ENCODE results near the gene PTPN1.
A peak's percentile ranks its signal among the peaks of the same experiment; 100 is the strongest.
"Not testable (repeated sequence)": the region's sequence is repeated elsewhere in the genome, so short reads cannot be mapped to it uniquely, and the experiment has no call there.

Gene PTPN1

DNA sequence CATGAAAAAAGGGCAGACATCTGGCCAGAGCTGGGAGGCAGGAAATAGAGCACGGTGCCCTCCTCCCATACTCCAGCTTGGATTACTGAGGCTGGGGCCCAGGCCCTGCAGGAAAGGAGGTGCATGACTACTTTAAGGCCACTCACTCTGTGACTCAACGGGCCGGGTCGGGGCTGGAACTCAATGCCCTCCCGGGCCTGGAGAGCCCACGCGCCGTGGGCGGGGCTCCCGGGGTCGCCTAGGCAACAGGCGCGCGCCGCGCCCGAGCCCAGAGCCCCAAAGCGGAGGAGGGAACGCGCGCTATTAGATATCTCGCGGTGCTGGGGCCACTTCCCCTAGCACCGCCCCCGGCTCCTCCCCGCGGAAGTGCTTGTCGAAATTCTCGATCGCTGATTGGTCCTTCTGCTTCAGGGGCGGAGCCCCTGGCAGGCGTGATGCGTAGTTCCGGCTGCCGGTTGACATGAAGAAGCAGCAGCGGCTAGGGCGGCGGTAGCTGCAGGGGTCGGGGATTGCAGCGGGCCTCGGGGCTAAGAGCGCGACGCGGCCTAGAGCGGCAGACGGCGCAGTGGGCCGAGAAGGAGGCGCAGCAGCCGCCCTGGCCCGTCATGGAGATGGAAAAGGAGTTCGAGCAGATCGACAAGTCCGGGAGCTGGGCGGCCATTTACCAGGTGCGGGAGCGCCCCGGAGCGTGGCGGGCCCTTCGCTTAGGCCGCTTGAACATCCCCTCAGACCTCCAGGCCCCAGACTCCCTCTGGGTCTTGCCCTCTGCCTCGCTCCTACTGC, at the start of gene PTPN1:
PTPN1 (plus strand) TSS at position 461 of the 783 bp plus-strand sequence; CDS start at position 606, 145 bp downstream.
- peak; percentile 96 for DNase-seq

DNA sequence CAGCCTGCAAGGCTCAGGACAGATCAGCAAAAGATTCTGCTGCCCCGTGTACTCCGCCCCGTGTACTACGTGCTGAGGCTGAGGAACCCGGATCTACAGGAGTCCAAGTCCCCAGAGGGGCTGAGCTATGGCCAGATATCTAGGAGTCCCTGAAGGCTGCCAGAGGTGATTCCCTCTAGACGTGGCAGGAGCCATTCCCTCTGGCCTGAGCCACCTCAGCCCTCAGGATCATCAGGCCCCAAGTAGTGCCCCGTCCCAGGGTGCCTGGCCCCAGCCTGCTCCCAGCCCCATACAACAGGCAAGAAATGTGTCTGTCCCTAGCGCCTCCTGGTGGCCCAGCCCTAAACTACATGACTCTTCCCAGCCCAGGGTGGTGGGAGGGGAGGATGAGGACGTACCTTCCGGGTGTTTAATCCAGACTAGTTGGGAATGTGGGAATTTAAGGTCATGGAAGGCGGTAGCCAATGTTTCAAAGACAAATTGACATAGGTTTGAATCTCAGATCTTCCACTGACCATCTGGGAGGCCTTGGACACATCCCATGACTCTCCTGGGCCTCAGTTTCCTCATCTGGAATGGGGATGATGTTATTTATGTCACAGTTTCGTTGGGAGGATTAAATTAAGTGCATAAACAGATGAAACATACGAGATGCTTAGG, 49.4 kb upstream of the PTPN1 start:
- no peak for DNase-seq

DNA sequence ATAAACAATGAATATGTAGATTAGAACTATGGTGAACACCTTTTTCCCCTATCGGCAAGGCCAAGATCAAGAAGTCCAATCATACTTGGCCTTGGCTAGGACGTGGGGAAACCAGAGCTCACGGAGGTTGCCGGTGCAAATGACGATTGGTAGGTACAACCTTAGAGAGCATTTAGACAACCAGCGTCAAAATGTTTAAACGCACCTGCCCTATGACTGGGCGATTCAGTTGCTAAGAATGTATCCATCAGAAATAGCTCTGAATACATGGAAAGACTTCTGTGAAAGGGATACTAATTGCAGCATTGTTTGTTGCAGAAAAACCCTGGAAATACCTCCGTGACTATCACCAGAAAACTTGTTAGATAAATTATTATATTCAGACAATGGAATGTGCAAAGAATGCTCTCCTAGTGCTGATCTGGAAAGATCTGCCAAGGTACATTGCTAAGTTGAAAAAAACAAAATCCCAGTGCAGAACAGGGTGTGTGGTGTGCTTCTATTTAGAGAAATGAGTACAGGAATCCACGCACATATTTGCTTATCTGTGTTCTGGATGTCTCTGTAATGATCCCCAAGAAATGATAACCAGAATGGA, 48.0 kb upstream of the PTPN1 start:
- no peak for DNase-seq

DNA sequence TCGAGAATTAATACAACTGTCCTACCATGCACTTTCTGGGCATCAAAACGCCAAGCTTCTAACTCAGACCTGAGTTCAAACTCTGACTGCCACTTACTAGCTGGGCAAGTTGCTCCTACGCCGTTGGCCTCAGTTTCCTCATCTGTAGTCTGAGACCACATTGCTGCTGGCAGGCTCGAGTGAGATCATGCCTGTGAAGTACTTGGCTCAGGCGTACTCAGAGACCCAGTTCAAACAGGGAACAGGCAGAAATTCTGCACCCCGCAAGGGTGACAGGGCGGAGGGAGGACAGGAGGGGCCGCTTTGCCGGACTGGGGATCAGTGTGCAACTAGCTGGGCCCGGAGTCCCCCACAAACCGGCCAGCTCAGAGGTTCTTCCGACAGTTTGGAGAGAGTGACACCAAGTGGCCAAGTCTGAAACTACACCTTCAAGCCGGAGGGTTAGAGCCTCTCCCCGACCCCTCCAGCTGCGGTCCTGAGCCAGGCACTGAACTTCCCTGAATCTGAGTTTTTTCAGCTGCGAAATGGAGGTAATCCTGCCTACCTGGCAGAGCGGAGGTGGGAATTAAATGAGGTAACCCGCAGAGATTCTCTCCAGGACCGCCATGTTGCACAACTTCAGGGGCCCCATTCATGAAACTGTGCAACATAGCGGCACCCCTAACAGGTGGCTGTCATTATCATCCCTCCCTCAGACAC, 46.0 kb upstream of the PTPN1 start:
- DNase-seq, result peak; percentile 27

DNA sequence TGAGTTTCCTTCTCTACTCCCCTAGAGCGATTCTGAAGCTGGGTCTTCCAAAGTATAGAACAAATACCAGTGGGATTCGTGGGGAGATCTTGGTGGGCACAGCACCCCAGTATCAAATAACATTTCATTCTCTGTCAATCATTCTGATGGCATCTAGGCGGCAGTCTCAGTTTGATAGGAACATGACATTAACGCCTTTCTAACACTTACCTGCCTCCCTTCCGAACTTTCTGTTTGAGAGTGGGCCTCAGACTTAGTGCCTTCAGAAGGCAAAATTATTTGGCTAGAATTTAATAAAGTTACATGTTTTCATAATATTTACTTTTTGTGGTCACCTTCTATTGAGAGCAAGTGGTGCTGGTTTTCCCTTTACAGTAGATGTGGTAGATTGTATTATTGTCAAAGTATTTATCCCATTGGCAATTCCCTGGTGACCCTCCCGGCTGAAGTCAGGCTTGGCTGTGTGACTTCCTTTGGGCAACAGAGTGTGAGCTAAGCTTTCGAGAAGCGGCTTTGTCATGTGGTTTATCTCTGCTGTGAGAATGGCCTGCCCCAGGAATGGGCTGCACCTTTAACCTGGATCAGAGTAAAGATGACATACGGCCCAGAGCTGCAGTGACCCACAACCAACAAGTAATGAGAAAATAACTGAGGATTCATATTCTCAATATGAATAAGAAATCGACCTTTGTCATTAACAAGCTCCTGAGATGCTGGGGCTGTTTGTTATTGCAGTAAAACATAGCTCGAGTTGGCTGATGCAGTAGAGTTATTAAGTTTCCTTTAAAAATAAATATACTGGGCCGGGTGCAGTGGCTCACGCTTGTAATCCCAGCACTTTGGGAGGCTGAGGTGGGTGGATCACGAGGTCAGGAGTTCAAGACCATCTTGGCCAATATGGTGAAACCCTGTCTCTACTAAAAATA, 45.2 kb upstream of the PTPN1 start:
- no peak for DNase-seq

DNA sequence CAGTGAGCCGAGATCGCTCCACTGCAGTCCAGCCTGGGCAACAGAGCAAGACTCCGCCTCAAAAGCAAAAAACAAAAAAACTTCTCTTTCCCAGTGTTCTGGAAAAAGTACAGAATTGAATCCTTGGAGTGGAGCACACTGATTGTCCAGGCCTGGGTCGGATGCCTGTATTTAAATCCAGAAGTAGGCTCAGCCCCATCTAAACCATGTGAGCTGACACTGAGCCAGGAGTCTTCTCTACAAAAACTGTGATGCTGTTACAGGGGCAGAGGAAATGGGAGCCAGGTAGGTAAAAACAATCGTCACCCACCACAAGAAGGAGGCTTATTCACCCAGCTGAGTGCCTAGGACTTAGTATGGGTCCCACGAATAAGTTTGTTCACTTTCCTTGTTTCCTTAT, 43.0 kb upstream of the PTPN1 start:
- DNase-seq, result no peak

DNA sequence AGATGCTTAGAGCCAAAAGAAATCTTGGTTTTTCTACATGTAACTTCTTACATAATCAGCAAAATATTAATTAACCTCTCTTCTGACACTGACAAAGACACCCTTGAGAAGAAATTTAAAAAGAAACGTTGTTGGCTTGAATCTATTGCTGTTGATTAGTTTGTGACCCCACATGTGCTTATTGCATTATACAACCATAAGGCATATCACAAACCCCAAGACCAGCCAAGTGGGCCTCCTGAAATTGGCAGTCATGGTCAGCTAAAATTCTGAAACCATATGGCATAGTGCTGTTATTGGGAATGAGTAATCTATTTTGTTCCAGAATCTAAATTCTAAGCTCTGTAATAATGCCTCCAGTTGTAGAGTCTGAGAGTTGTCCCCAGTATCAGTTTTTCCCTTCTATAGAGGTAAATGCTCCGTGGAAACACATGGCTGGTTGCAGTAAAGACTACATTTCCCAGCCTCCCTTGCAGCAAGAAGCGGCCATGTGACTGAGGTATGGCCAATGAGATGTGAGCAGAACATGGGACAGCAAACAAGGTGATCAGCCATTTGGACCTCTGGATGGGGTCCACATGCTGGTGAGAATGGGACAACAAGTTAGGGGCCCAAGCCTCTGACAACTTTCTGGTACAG, 42.3 kb upstream of the PTPN1 start:
- DNase-seq, result no peak

DNA sequence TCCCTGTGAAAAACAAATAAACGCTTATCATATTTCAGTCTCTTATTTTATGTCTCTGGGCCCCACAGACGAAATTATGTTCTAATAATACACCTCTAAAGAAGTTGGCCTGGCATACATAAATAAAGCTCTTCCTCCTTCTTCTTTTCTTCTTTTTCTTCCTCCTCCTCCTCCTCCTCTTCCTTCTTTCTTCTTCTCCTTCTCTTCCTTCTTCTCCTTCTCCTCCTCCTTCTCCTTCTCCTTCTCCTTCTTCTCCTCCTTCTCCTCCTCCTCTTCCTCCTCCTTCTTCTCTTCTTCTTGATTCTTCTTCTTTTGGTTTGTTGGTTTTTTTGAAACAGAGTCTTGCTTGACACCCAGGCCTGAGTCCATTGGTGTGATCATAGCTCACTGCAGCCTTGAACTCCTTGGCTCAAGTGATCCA, 41.8 kb upstream of the PTPN1 start:
- no peak for DNase-seq

DNA sequence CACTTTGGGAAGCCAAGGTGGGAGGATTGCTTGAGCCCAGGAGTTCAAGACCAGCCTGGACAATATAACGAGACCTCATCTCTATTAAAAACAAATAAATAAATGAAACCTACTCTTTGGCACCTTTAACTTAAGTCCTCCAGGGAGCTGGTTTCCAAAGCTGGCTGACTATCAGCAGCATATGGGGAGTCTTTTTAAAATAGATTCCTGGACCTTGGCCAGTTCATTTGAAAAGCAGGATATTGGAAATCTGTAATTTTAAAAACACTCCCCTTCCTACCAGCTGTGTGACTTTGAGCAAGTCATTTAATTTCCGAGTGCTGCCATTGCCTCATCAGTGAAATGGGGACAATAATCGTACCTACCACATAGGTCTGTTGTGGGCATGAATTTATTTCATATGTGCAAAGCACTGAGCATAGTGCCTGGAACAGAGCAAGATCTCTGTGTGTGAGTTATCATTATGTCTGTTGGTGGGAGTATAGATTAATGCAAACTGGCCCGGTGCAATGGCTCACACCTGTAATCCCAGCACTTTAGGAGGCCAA, 40.9 kb upstream of the PTPN1 start:
- no peak for DNase-seq

DNA sequence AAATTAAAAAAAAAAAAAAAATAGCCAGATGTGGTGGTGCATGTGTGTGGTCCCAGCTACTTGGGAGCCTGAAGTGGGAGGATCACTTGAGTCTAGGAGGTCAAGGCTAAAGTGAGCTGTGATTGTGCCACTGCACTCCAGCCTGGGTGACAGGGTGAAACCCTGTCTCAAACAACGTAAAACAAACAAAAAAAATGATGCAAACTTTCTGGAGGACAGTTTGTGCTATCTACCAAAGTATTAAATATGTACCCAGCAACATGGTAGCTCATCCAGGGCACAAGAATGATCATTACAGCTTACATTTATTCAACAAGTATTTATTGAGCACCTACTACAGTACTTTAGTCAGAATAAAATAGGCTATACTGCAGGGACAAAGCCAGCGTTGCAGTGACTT, 40.4 kb upstream of the PTPN1 start:
- DNase-seq, result no peak

DNA sequence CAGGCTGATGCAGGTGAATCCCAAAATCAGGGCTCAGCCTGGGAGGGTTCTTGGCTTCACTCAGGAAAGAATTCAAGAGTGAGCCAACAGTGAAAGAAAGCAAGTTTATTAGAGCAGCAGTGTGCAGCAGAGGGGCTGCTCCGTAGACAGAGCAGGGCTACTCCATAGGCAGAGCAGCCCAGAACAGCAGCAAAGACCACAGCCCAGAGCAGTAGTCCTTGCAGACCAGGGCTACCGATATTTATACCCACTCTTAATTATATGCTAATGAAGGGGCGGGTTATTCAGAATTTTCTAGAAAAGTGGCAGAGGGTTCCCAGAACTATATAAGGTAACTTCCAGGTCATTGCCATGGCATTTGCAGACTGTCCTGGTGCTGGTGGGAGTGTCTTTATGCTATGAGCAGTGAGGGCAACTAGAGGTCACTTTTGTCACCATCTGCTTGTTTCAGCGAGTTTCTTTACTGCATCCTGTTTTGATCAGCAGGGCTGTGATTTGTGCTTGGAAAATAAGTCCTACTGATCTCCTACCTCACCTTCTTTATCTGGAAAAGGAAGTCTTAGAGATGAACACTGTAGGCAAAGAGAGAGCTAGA, 39.8 kb upstream of the PTPN1 start:
- DNase-seq, result no peak

DNA sequence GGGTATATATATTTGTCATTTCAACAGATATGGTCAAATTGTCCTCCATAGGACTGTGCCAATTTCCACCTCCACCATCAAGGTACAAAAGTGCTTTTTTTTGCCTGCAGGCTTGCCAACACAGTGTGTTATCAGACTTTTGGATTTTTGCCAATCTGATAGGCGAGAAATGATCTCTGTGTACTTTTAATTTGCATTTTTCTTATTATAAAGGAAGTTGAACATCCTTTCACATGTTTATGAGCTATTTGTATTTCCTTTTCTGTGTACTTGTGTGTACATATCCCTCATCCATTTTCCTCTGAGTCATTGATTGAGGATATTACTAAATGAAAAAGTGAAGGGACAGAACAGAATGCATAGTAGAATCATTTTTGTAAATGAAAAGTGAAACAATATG, 39.0 kb upstream of the PTPN1 start:
- DNase-seq, result no peak

DNA sequence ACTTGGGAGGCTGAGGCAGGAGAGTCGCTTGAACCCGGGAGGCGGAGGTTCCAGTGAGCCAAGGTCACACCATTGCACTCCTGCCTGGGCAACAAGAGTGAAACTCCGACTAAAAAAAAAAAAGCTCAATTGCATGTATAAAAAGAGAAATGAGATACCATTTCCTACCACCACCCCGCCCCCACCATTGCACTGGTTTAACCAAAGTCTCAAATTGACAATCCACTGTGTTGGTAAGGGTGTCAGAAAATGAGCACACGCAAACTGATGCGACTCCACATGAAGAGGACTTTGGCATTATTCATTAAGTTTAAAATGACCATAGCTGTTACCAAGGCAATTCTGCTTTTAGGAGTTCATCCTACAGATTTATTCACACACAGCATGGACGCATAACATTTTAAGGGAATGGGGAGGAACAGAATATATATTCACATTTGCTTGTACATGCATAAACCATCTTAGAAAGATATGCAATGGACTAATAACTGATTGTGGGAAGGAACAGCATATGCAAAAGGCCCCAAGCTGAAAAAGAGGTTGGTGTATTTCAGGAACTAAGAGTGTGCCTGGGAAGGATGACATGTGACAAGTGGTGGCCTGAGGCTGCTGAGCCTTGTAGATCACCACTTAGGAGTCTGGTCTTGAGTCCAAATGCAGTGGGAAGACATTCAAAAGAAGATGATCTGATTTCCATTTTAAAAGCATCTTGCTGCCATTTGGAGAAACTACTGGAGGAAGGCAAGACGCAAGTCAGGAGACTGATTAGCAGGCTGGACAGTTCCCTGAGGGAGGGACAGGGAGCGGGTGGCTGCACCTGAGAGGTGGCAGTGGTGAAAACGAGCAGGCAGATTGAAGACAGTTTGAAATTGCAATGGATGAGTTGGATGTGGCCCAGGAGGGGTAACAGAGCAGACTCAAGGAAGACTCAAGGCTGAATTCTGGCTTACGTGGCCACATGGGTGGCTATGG, 37.2 kb upstream of the PTPN1 start:
- DNase-seq, result no peak

DNA sequence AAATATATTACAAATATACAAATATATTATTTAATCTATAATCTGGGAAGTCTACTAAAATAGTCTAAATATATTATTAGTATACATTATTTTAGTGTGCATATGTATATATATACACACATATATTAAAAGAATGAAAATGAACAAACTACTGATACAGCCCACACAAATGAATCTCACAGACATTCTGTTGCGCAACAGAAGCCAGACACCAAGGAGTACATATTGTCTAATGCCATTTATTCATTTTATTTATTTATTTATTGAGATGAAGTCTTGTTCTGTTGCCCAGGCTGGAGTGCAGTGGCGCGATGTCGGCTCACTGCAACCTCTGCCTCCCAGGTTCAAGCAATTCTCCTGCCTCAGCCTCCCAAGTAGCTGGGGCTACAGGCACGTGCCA, 35.8 kb upstream of the PTPN1 start:
- DNase-seq, result not testable (repeated sequence)

DNA sequence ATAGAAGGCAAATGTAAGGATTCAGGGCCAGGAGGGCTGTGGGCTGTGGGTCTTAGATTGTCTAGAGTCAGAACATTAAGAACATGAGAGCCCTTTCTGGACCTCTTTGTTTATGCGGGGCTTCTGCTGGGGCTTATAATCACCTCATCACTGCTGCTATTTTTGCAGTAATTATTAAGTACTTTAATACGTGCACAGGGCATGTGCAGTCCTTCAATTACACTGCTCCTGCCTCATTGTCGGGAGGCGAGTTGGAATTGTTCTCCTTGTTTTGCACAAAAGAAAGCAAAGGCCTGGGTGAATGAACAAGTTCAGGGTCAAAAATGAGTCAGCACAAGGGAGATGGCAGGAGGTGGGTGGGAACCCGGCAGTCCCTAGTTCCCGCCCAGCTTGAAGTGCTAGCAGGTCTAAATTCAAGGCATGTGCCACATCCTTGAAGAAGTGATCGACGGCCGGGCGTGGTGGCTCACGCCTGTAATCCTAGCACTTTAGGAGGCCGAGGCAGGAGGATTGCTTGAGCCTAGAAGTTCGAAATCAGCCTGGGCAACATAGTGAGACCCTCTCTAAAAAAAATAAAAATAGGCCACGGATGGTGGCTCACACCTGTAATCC, 34.4 kb upstream of the PTPN1 start:
- no peak for DNase-seq

DNA sequence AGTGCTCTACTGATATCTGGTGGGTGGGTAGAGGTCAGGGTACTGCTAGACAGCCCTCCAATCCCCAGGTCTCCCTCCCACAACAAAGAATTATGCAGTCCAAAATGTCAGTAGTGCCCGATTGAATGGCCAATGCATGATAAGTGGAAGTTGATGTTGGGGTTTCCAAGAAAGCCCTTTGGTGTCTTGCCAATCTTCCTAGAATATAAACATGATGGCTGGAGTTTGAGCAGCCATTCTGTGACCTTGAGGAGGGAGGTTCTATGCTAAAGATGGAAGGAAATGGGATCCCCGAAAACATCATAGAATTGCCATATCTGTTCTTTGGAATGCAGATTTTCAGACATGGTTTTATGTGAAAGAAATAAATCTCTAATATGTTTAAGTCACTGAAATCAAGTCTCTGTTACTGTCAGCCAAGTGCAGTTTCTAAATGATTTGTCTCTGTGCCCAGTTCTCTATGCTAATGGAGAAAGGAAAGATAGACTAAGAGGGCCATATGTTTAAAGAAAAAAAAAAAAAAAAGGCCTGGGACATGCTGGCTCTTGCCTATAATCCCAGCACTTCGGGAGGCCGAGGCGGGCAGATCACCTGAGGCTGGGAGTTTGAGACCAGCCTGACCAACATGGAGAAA, 32.8 kb upstream of the PTPN1 start:
- no peak for DNase-seq

DNA sequence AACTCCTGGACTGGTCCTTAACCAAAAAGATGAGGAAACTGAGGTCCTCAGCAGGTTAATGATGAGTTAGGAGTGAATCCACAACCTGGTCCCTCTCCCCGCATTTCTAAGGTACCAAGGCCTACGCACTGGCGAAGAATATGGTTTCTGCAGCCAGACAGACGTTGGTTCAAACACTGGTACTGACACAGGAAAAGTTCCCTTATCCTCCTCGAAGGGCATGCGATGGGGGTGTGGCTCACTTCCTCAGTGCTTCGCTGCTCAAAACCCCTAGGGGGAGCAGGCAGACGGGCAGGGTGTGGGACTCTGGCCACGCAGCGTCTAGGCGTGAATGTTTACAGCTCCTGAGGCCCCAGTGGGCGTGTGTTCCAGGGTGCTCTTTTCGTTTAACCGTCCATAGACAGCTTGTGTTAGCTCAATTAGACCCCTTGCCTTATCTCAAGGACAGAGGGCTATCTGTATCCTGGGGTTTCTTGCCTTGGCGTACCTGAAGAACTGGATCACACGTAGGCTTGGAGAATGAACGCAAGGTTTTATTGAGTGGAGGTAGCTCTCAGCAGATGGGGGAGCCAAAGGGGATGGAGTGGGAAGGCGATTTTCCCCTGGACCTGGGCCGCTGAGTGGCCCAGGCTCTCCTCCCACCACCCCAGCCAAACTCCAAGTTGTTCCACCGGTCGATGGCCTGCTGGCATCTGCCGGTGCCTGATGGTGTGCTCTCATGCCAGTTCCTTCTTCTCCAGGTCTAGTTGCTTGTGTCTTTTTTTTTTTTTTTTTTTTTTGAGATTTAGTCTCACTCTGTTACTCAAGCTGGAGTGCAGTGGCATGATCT, 31.8 kb upstream of the PTPN1 start:
- DNase-seq, result no peak

DNA sequence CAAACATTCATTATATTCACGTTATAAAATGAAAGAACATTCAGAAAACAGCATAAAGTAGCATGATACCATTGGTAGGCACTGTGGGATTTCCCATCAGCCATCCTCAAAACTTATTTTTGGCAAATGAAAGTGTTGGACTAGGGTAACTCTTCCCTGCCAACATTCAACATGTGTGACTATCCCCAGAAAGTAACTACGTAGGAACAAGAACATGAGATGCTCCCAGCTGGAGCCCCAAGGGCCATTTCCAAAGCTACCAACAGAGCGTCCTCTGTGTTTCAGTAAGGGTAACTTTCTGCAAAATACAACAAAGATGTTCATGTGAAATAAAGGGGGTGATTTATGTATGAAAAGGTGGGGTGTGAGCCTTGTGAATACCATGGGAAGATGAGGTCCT, 28.4 kb upstream of the PTPN1 start:
- no peak for DNase-seq
